SK-N-SH treated with all-trans-retinoic acid at 6 μM for 48 hours (cell line): ENCODE data around the gene JAML.

ENCODE experiments used
- ATAC-seq: fragments of 200-7000 bp; cut with Tn5 transposase; 3 replicates; pipeline ENCODE4 v1.9.1; 2020; ENCODE audit warnings: mild to moderate bottlenecking, moderate library complexity
- ARNTL ChIP-seq: fragments of 450-650 bp; formaldehyde crosslinking; IDR thresholded peaks from 2 replicates; pipeline ENCODE4 v1.5.0; 2020; ENCODE audit warnings: low read depth, mild to moderate bottlenecking, moderate library complexity, borderline replicate concordance
- BACH2 ChIP-seq: fragments of 250-450 bp; sonication (Bioruptor Pico); IDR thresholded peaks from 2 replicates; pipeline ENCODE4 v1.9.0; 2021; ENCODE audit warnings: mild to moderate bottlenecking, borderline replicate concordance
- CREB5 ChIP-seq: fragments of 250-450 bp; sonication (Bioruptor Pico); IDR thresholded peaks from 2 replicates; pipeline ENCODE4 v1.5.1; 2020; ENCODE audit warnings: low read depth, mild to moderate bottlenecking, moderate library complexity
- CSDC2 ChIP-seq: fragments of 250-450 bp; sonication (Bioruptor Pico); IDR thresholded peaks from 2 replicates; pipeline ENCODE4 v1.5.0; 2020; ENCODE audit warnings: mild to moderate bottlenecking, moderate library complexity
- CSRNP3 ChIP-seq: fragments of 250-450 bp; sonication (Bioruptor Pico); IDR thresholded peaks from 2 replicates; pipeline ENCODE4 v1.5.1; 2021; ENCODE audit warnings: mild to moderate bottlenecking, moderate library complexity
- ESRRG ChIP-seq: fragments of 250-450 bp; sonication (Bioruptor Pico); IDR thresholded peaks from 2 replicates; pipeline ENCODE4 v1.6.1; 2021; ENCODE audit warnings: mild to moderate bottlenecking
- GLIS3 ChIP-seq: fragments of 250-450 bp; sonication (Bioruptor Pico); IDR thresholded peaks from 2 replicates; pipeline ENCODE4 v1.5.0; 2020; ENCODE audit warnings: mild to moderate bottlenecking, moderate library complexity
- ISL1 ChIP-seq: fragments of 250-450 bp; sonication (Bioruptor Pico); IDR thresholded peaks from 2 replicates; pipeline ENCODE4 v2.1.2; 2022; ENCODE audit warnings: mild to moderate bottlenecking, moderate library complexity
- OSR1 ChIP-seq: fragments of 250-450 bp; sonication (Bioruptor Pico); IDR thresholded peaks from 2 replicates; pipeline ENCODE4 v1.8.0; 2022; ENCODE audit warnings: moderate library complexity, mild to moderate bottlenecking, inconsistent platforms
- PATZ1 ChIP-seq: fragments of 250-450 bp; sonication (Bioruptor Pico); IDR thresholded peaks from 2 replicates; pipeline ENCODE4 v1.8.0; 2020; ENCODE audit warnings: mild to moderate bottlenecking, moderate library complexity, borderline replicate concordance
- PPARA ChIP-seq: fragments of 250-450 bp; sonication (Bioruptor Pico); IDR thresholded peaks from 2 replicates; pipeline ENCODE4 v1.5.0; 2020; ENCODE audit warnings: mild to moderate bottlenecking, borderline replicate concordance
- RARB ChIP-seq: fragments of 250-450 bp; sonication (Bioruptor Pico); IDR thresholded peaks from 2 replicates; pipeline ENCODE4 v1.8.0; 2021; ENCODE audit warnings: mild to moderate bottlenecking, moderate library complexity
- SNAI2 ChIP-seq: fragments of 250-450 bp; sonication (Bioruptor Pico); IDR thresholded peaks from 2 replicates; pipeline ENCODE4 v1.5.0; 2020; ENCODE audit warnings: mild to moderate bottlenecking, moderate library complexity
- TCF4 ChIP-seq: fragments of 250-450 bp; sonication (Bioruptor Pico); IDR thresholded peaks from 2 replicates; pipeline ENCODE4 v1.8.0; 2021; ENCODE audit warnings: mild to moderate bottlenecking, moderate library complexity, borderline replicate concordance
- TOX ChIP-seq: fragments of 250-450 bp; sonication (Bioruptor Pico); IDR thresholded peaks from 2 replicates; pipeline ENCODE4 v1.8.0; 2021; ENCODE audit warnings: mild to moderate bottlenecking, moderate library complexity, borderline replicate concordance
- TSHZ2 ChIP-seq: fragments of 250-450 bp; sonication (Bioruptor Pico); IDR thresholded peaks from 2 replicates; pipeline ENCODE4 v1.5.0; 2020; ENCODE audit warnings: mild to moderate bottlenecking, moderate library complexity
- ZFP3 ChIP-seq: fragments of 250-450 bp; sonication (Bioruptor Pico); IDR thresholded peaks from 2 replicates; pipeline ENCODE4 v1.5.0; 2020; ENCODE audit warnings: mild to moderate bottlenecking, moderate library complexity
- ZFP30 ChIP-seq: fragments of 450-650 bp; formaldehyde crosslinking; IDR thresholded peaks from 2 replicates; pipeline ENCODE4 v1.5.0; 2022; ENCODE audit warnings: mild to moderate bottlenecking, moderate library complexity
- ZNF565 ChIP-seq: fragments of 450-650 bp; formaldehyde crosslinking; conservative IDR thresholded peaks from 2 replicates; pipeline ENCODE4 v1.5.0; 2020; ENCODE audit warnings: low read depth, mild to moderate bottlenecking, moderate library complexity
- ZNF8 ChIP-seq: fragments of 450-650 bp; formaldehyde crosslinking; IDR thresholded peaks from 2 replicates; pipeline ENCODE4 v1.5.0; 2020; ENCODE audit warnings: mild to moderate bottlenecking, moderate library complexity

The JAML gene

GRCh38 chr11:118223992-118224391 is 819 bp downstream of the JAML start:
- TF ChIP-seq CSDC2 (CRISPR knock-in tag) (no peak), ARNTL (CRISPR knock-in tag) (no peak), ZFP3 (CRISPR knock-in tag) (no peak), ZFP30 (CRISPR knock-in tag) (no peak), BACH2 (CRISPR knock-in tag) (no peak), OSR1 (CRISPR knock-in tag) (no peak), RARB (no peak), ZNF565 (CRISPR knock-in tag) (no peak), TSHZ2 (CRISPR knock-in tag) (no peak), ZNF8 (no peak), PPARA (CRISPR knock-in tag) (no peak), CREB5 (CRISPR knock-in tag) (no peak), ESRRG (CRISPR knock-in tag) (no peak), TOX (no peak), PATZ1 (no peak), CSRNP3 (CRISPR knock-in tag) (no peak), SNAI2 (CRISPR knock-in tag) (no peak), GLIS3 (no peak), ISL1 (no peak), TCF4 (CRISPR knock-in tag) (no peak)
- no peak for ATAC-seq

GRCh38 chr11:118223570-118223969 is 1.2 kb downstream of the JAML start:
- no peak for ATAC-seq
- TF ChIP-seq ZNF565 (CRISPR knock-in tag) (no peak), RARB (no peak), SNAI2 (CRISPR knock-in tag) (no peak), ZFP30 (CRISPR knock-in tag) (no peak), ARNTL (CRISPR knock-in tag) (no peak), TSHZ2 (CRISPR knock-in tag) (no peak), CREB5 (CRISPR knock-in tag) (no peak), ESRRG (CRISPR knock-in tag) (no peak)
